Breast epithelium (tissue), 3 donors: ENCODE data around the gene BCAN.

ENCODE experiments used
- POLR2A ChIP-seq: fragments of 450-650 bp; IDR thresholded peaks from one replicate; pipeline ENCODE4 v1.6.1; 2016; ENCODE audit warnings: antibody characterized with exemption, mild to moderate bottlenecking, moderate library complexity
- TF ChIP-seq, protein P1 (sequence below), 3 donors: fragments of 450-650 bp; IDR thresholded peaks; one replicate each; pipeline ENCODE4 v1.5.1; 2016 to 2017; ENCODE audit warnings: antibody characterized with exemption in 3 of 3, mild to moderate bottlenecking in 3 of 3, moderate library complexity in 3 of 3

DNA sequence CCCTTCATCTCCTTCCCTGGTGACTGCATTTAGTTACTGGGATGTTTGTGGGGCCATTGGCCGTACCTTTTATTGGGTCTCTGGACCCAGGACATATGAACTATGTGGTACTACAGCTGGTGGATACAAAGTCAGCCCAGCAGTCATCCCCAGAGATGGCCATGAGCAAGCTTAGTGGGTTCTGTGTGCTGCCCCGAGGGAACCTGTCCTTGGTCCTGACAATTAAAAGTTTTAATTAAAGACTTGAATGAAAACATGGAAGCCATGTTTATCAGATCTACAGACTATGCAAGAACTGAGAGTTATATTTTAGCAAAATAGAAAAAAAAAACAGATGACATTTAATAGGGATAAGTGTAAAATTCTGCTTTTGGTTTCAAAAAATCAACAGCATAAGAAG, 38.1 kb downstream of the BCAN start:
- TF ChIP-seq, protein P1, sequence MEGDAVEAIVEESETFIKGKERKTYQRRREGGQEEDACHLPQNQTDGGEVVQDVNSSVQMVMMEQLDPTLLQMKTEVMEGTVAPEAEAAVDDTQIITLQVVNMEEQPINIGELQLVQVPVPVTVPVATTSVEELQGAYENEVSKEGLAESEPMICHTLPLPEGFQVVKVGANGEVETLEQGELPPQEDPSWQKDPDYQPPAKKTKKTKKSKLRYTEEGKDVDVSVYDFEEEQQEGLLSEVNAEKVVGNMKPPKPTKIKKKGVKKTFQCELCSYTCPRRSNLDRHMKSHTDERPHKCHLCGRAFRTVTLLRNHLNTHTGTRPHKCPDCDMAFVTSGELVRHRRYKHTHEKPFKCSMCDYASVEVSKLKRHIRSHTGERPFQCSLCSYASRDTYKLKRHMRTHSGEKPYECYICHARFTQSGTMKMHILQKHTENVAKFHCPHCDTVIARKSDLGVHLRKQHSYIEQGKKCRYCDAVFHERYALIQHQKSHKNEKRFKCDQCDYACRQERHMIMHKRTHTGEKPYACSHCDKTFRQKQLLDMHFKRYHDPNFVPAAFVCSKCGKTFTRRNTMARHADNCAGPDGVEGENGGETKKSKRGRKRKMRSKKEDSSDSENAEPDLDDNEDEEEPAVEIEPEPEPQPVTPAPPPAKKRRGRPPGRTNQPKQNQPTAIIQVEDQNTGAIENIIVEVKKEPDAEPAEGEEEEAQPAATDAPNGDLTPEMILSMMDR (IDR thresholded peaks at IDR 0.05): no peak
- no peak for TF ChIP-seq POLR2A
